WTC11 (cell line): ENCODE measurements around the gene FASN. TPM values are rescaled to one million over a fixed set of nuclear protein-coding genes. Genes with fewer than 3 reads are reported as not detected.
A peak's percentile ranks its signal among the peaks of the same experiment; 100 is the strongest.

ENCODE experiments used
- ATAC-seq: fragments of 200-7000 bp; cut with Tn5 transposase; 2 replicates; pipeline ENCODE4 v1.10.0; 2021; ENCODE audit warnings: mild to moderate bottlenecking, moderate library complexity
- CTCF ChIA-PET: fragments of 300-600 bp; sonication (Branson Sonifier 250); formaldehyde crosslinking; loops from one replicate; lab custom pipeline; 2021; ENCODE audit warnings: antibody characterized with exemption; lab: Charles Lee
- POLR2A ChIA-PET: fragments of 350-600 bp; sonication (Branson Sonifier 250); formaldehyde crosslinking; loops from one replicate; lab custom pipeline; 2021; ENCODE audit warnings: antibody characterized with exemption; lab: Charles Lee
- DNase-seq: peaks from one replicate; pipeline ENCODE4 v3.0.0; 2021; ENCODE audit warnings: low spot score
- H3K27ac Mint-ChIP-seq: 2 replicates; pipeline ENCODE4 v1.8.0; 2021; ENCODE audit warnings: mixed read lengths
- H3K27me3 Mint-ChIP-seq: 2 replicates; pipeline ENCODE4 v1.8.0; 2021; ENCODE audit warnings: low read depth, mild to moderate bottlenecking, moderate library complexity, mixed read lengths
- H3K36me3 Mint-ChIP-seq: 2 replicates; pipeline ENCODE4 v1.8.0; 2021; ENCODE audit warnings: mixed read lengths
- H3K4me1 Mint-ChIP-seq: 2 replicates; pipeline ENCODE4 v1.8.0; 2022; ENCODE audit warnings: mixed read lengths
- H3K4me3 Mint-ChIP-seq: 2 replicates; pipeline ENCODE4 v1.8.0; 2021; ENCODE audit warnings: mild to moderate bottlenecking, moderate library complexity, mixed read lengths
- H3K9me3 Mint-ChIP-seq: 2 replicates; pipeline ENCODE4 v1.8.0; 2021; ENCODE audit warnings: mixed read lengths
- CDX4 ChIP-seq: fragments of 250-450 bp; sonication (Bioruptor Pico); IDR thresholded peaks from 2 replicates; pipeline ENCODE4 v1.9.0; 2021; ENCODE audit warnings: moderate library complexity, mild to moderate bottlenecking, inconsistent platforms, borderline replicate concordance
- CREM ChIP-seq: sonication (generic); formaldehyde crosslinking; IDR thresholded peaks from 2 replicates; pipeline ENCODE4 v1.8.1; 2022; ENCODE audit warnings: mild to moderate bottlenecking, missing genetic modification reagents, moderate library complexity
- EMX1 ChIP-seq: fragments of 250-450 bp; sonication (Bioruptor Pico); IDR thresholded peaks from 2 replicates; pipeline ENCODE4 v1.8.0; 2021; ENCODE audit warnings: mild to moderate bottlenecking
- ERG ChIP-seq: fragments of 250-450 bp; sonication (Bioruptor Pico); IDR thresholded peaks from 2 replicates; pipeline ENCODE4 v1.8.0; 2021; ENCODE audit warnings: mild to moderate bottlenecking
- GABPB1 ChIP-seq: sonication (generic); formaldehyde crosslinking; IDR thresholded peaks from 2 replicates; pipeline ENCODE4 v1.8.1; 2023; ENCODE audit warnings: mild to moderate bottlenecking, missing genetic modification reagents
- JAZF1 ChIP-seq: fragments of 250-450 bp; sonication (Bioruptor Pico); IDR thresholded peaks from 2 replicates; pipeline ENCODE4 v1.9.0; 2021; ENCODE audit warnings: moderate library complexity, mild to moderate bottlenecking, inconsistent platforms
- NFYB ChIP-seq: sonication (generic); formaldehyde crosslinking; conservative IDR thresholded peaks from 2 replicates; pipeline ENCODE4 v1.8.0; 2022; ENCODE audit warnings: low read depth, missing genetic modification reagents
- PRDM15 ChIP-seq: sonication (generic); formaldehyde crosslinking; IDR thresholded peaks from 2 replicates; pipeline ENCODE4 v1.8.0; 2022; ENCODE audit warnings: missing genetic modification reagents
- SP1 ChIP-seq: sonication (generic); formaldehyde crosslinking; conservative IDR thresholded peaks from 2 replicates; pipeline ENCODE4 v1.8.1; 2022; ENCODE audit warnings: missing genetic modification reagents
- TCF7 ChIP-seq: sonication (generic); formaldehyde crosslinking; IDR thresholded peaks from 2 replicates; pipeline ENCODE4 v1.8.0; 2022; ENCODE audit warnings: mild to moderate bottlenecking, low read depth, missing genetic modification reagents, moderate library complexity
- USF1 ChIP-seq: sonication (generic); formaldehyde crosslinking; IDR thresholded peaks from 2 replicates; pipeline ENCODE4 v1.8.0; 2022; ENCODE audit warnings: mild to moderate bottlenecking, missing genetic modification reagents
- ZBTB43 ChIP-seq: sonication (generic); formaldehyde crosslinking; IDR thresholded peaks from 2 replicates; pipeline ENCODE4 v1.8.1; 2023; ENCODE audit warnings: mild to moderate bottlenecking, missing genetic modification reagents
- ZNF121 ChIP-seq: sonication (generic); formaldehyde crosslinking; IDR thresholded peaks from 2 replicates; pipeline ENCODE4 v1.8.0; 2023; ENCODE audit warnings: missing genetic modification reagents
- ZNF219 ChIP-seq: sonication (generic); formaldehyde crosslinking; IDR thresholded peaks from 2 replicates; pipeline ENCODE4 v1.8.0; 2023; ENCODE audit warnings: missing genetic modification reagents, mild to moderate bottlenecking, borderline replicate concordance
- ZNF671 ChIP-seq: fragments of 250-450 bp; sonication (Bioruptor Pico); IDR thresholded peaks from 2 replicates; pipeline ENCODE4 v1.8.0; 2021; ENCODE audit warnings: mild to moderate bottlenecking
- total RNA-seq: library from RNA; stranded (reverse); gene quantifications from 3 replicates; pipeline ENCODE4 v1.2.3, GENCODE V29; 2021

FASN gene
- total RNA-seq, 1 experiment from 2014 or later: 742 TPM

DNA sequence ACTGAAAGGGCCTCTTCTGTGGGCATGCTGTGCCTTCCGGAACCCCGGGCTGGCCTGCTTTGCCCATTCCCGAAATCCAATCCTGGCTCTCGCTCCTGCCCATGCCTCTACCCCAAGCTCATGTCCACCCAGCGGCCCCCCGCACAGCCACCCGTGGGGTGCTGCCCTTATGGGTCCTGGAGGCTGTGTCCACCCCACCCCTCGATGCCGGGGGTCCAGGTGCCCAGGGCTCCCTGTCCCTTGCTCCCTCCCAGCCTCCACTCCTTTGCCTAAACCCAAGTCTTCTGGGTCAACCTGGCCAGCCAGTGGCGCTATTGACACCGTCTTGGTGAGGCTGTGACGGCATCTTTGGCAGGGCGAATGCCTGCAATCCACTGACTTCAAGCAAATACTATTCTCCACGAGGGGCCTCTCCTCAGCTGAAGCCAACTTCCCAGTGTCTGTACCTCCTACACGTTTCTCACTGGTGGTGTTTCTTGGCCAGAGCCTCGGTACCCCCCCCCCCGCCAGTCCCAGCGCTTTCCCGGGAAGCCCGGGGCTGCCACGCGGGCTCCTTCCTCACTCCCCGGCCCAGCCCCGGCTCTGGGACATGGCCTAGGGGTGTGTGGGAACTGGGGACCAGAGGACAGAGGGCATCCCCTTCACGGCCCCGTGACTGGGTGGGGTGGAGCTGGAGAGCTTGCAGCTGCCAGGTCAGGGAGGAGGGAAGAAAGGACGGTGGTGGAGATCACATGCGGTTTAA, 20.2 kb downstream of the FASN start:
- ChIA-PET POLR2A (interaction anchor here (0.7 to 1.2 kb wide), 2 partner anchors 47 to 143 kb away, joined by 3 read pairs; no protein-coding TSS in a partner anchor), CTCF (interaction anchor here (0.7 to 4.9 kb wide), 6 partner anchors 29 to 158 kb away, joined by 3 to 37 read pairs (median 5); partner anchors contain the start of gene RAC3)
- H3K27me3 Mint-ChIP-seq: peaks cover 10% of the 10 kb centered on the region
- H3K4me3 Mint-ChIP-seq: no peak overlapping the region
- DNase-seq (no peak), ATAC-seq (peak; percentile 16)
- H3K9me3 Mint-ChIP-seq: no peaks in the 10 kb centered on the region
- peak overlapping the region; percentile 79 for H3K27ac Mint-ChIP-seq
- H3K4me1 Mint-ChIP-seq: no peaks in the 10 kb centered on the region
- H3K36me3 Mint-ChIP-seq: peaks cover 9% of the 10 kb centered on the region
- TF ChIP-seq CDX4 (CRISPR knock-in tag) (no peak), JAZF1 (no peak), ZNF219 (CRISPR knock-in tag) (no peak), ZNF671 (0 out of 2 replicates have a peak, but pooled peaks have one; percentile 37), NFYB (CRISPR knock-in tag) (no peak), ERG (CRISPR knock-in tag) (no peak), TCF7 (CRISPR knock-in tag) (no peak), CREM (CRISPR knock-in tag) (no peak), PRDM15 (peak; percentile 81), USF1 (CRISPR knock-in tag) (no peak), ZBTB43 (CRISPR knock-in tag) (no peak)

DNA sequence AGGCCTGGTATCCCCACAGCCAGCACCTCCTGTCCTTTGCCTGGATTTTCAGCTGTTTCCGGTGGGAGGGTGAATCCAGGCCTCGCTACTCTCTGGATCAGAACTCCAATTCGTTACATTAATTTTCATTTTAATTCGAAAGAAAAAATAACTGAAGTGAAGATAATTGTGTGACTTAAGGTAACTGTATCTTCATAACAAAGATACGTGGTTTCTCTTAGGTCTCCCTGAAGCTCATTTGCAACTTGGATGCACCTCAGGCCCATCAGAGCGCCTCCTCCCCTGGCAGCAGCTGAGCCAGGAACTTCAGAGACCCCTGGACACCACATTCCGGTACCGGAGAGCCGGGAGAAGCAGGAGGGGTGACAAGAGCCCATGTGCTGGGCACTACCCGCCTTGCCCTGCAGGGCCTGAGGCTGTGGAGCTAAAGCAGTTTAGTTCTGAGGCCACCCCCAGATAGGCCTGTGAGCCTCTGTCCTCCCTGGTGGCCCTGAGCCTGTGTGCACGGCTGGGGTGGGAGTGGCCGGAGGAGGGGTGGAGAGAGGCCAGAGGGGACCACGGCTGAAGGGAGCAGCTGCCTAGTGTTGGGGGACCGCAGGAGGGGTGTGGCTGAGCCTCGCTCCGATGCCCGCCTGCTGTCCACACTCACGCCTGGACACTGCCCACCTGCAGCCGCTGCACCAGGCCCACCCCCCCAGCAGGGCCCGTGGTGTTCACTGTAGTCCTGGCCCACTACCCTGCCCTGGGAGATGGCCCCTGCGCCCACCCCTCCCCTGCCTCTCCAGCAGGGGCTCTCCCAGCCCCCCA, 21.0 kb downstream of the FASN start:
- no peak overlapping the region for H3K4me3 Mint-ChIP-seq
- peaks cover 9% of the 10 kb centered on the region for H3K36me3 Mint-ChIP-seq
- H3K4me1 Mint-ChIP-seq: no peaks in the 10 kb centered on the region
- TF ChIP-seq SP1 (CRISPR knock-in tag) (no peak), GABPB1 (CRISPR knock-in tag) (0 out of 2 replicates have a peak, but pooled peaks have one; percentile 13), EMX1 (CRISPR knock-in tag) (no peak), ZNF121 (CRISPR knock-in tag) (no peak)
- TF ChIP-seq, all 79 proteins: peak for 1
- CTCF ChIA-PET: interaction anchor here (0.6 to 4.9 kb wide), 8 partner anchors 10 to 80 kb away, joined by 3 to 37 read pairs (median 5); partner anchors contain the start of genes DCXR and RAC3
- DNase-seq (no peak), ATAC-seq (peak; percentile 52)
- Mint-ChIP-seq H3K9me3 (no peaks in the 10 kb centered on the region), H3K27me3 (peaks cover 15% of the 10 kb centered on the region), H3K27ac (peak overlapping the region; percentile 82)
- POLR2A ChIA-PET: interaction anchor here (0.7 to 1.2 kb wide), 3 partner anchors 47 to 142 kb away, joined by 3 to 4 read pairs (median 3); partner anchors contain the start of genes CENPX and LRRC45
